DMS79 (cell line): ENCODE data around the gene UBE2O.
"Not testable (repeated sequence)": the region's sequence is repeated elsewhere in the genome, so short reads cannot be mapped to it uniquely, and the experiment has no call there.

Source experiments
- DNase-seq: peaks from one replicate; lab custom pipeline; 2025; lab: John Stamatoyannopoulos, UW

The UBE2O gene

GRCh38 chr17:76370261-76370993, 82.5 kb downstream of the UBE2O start:
- no peak for DNase-seq

- no peak for DNase-seq
These were observed 83.1 kb downstream of the UBE2O start for GRCh38 chr17:76369804-76370203.

DNA sequence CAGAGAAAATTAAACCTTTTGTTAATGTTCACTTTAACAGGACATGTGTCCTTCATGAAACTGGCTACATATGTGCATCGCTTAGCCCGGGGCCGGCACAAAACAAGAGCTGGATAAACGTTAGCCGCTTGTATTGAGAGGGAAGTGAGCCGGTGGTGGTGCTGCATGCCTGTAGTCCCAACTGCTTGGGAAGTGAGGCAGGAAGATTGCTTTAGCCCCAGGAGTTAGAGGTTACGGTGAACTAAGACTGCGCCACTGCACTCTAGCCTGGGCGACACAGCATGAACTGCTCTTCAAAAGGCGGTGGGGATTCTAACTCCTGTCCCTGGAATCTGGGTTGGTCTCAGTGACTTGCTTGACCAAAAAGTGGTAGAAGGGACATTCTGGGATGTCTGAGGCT, 83.6 kb downstream of the UBE2O start:
- DNase-seq = no peak

- no peak for DNase-seq
These were observed 84.4 kb downstream of the UBE2O start for GRCh38 chr17:76368545-76368944.

DNA sequence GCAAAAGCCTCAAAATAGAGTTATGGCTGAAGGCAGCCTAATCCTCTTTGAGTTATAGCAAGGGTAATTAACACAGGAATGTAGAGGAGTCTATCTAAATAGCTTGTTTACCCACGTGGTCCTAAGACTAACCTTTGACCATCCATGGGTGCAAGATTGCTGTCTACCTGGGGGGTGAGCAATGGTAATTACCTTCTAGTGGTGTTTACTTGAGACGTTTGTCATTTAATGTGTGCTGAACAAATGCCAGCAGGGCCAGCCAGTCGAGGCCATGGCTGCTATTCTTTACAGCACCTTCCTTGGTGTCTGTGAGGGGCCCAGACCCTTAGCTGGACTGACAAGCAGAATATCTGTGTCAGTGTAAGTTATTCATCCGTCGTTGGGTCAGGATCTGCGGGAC, 85.3 kb downstream of the UBE2O start:
- no peak for DNase-seq

- DNase-seq = no peak
These were observed 86.7 kb downstream of the UBE2O start for GRCh38 chr17:76366247-76366646.

GRCh38 chr17:76365256-76365903, 87.6 kb downstream of the UBE2O start:
- DNase-seq = no peak

- DNase-seq = no peak
These were observed 89.7 kb downstream of the UBE2O start for GRCh38 chr17:76363107-76363842.

- no peak for DNase-seq
These were observed 92.5 kb downstream of the UBE2O start for GRCh38 chr17:76360461-76360860.

GRCh38 chr17:76359776-76360175, 93.2 kb downstream of the UBE2O start:
- DNase-seq = not testable (repeated sequence)

- DNase-seq = no peak
These were observed 93.6 kb downstream of the UBE2O start for GRCh38 chr17:76359375-76359774.

GRCh38 chr17:76357597-76358158, 95.3 kb downstream of the UBE2O start:
- no peak for DNase-seq

DNA sequence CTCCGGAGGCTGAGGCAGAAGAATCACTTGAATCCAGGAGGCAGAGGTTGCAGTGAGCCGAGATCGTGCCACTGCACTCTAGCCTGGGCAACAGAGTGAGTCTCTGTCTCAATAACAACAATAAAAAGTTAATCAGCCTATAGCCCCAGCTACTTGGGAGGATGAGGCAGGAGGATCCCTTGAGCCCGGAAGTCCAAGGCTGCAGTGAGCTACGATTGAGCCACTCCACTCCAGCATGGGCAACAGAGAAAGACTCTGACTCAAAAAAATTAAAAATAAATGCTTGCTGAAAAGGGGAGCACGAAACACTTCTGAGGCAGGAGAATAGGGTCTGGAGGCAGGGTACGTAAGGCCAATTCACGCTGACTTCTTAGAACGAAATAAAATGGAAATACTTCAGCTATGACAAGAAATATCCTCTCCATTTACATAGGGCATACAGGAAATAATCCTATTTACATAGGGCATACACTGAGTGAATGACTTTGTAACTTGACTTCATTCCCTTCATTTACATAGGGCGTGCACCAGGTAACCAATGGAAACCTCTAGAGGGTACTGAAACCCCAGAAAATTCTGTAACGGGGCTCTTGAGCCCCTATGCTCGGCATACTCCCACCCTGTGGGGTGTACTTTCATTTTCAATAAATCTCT, 96.0 kb downstream of the UBE2O start:
- no peak for DNase-seq

GRCh38 chr17:76354747-76355310, 98.1 kb downstream of the UBE2O start:
- no peak for DNase-seq

GRCh38 chr17:76354317-76354729, 98.6 kb downstream of the UBE2O start:
- no peak for DNase-seq

DNA sequence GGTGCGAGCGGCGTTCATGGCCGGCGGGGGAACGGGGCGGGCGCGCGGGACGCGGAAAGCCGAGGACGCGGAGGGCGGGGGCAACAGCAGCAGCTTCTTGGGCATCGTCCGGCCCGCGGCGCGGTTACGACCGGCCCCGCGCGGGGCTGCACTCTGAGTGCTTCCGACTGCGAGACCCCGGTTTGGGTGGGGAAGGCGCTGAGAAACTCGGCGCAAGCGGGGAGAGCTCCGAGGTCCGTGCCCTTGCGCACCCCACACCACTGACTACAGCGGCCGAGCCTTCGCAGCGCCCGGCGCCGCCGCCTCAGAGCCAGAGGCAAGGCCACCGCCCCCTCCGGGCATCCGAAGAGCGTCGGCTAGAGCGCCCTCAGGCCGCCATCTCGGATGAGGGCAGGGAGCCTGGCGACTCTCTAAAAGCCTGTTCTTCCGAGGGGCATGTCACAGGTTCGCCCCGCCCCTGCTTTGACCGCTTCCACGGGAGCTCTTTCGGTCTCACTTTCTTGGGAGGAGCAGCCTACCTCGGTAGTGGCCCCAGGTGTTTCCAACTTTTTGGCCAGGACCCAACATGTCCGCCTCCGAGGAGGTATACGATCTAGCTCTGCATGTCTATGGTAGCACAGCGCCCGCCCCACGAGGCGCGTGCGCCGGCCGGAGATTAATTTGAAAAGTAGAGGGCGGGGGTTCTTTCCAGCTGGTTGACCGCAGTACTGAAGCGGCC, 99.2 kb downstream of the UBE2O start, which contains the start of gene PRPSAP1:
PRPSAP1 (minus strand) TSS at position 318 of the 718 bp plus-strand sequence; CDS start at position 105, 213 bp downstream.
- DNase-seq = peak; percentile 95

GRCh38 chr17:76353004-76353598, 99.9 kb downstream of the UBE2O start:
- DNase-seq = no peak

GRCh38 chr17:76351526-76352071, 101.4 kb downstream of the UBE2O start:
- no peak for DNase-seq

DNA sequence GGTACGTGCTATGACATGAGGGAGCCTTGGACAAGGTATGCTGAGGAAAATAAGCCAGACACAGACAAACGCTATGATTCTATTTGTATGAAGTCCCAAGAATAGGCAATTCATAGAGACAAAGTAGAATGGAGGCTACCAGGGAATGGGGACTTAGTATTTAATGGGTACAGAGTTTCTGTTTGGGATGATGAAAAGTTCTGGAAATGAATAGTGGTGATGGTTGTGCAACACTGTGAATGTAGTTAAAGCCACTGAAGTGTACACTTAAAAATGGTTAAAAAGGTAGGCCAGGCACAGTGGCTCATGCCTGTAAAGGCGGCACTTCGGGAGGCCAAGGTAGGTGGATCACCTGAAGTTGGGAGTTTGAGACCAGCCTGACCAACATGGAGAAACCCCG, 102.5 kb downstream of the UBE2O start:
- DNase-seq = no peak

GRCh38 chr17:76346936-76347335, 106.0 kb downstream of the UBE2O start:
- DNase-seq = not testable (repeated sequence)
